Measurements from ENCODE around the gene GSTA2.

GSTA2 gene

DNA sequence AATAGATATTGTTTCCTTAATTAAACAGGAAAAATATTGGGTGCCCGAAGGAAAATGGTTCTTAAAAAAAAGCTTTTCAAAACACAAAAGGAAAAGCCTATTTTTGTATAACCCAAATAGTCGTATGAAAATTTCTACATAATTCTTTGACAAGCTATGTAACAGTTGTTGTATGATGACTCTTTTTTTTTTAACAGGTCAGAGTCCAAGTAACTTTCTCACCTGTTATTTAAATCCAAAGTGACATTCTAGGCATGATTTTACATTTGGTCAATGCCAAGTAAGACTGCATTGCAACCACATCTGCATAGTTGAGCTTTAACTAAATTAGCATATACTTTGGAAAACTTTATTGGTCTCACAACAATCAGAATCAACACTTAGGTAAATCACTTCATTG lies 24.1 kb downstream of the GSTA2 start:
- no peaks in the 10 kb centered on the region for H3K79me1 ChIP-seq (ENCODE audit: low read length)
- no peak overlapping the region for H3K14ac ChIP-seq (ENCODE audit: low read length)
- no CpG with 5 or more reads among the region's 2 CpGs for WGBS (ENCODE audit: extremely low coverage, insufficient coverage, insufficient read length)
- H3K9ac ChIP-seq (ENCODE audit: low read length), result no peak overlapping the region
- H3K4ac ChIP-seq (ENCODE audit: low read depth, low read length), result no peak overlapping the region
- H3K36me3 ChIP-seq (ENCODE audit: control insufficient read depth in 1 of 2, insufficient read depth in 2 of 2, low read length in 2 of 2), result no peaks in the 10 kb centered on the region
- no peaks in the 10 kb centered on the region for H3K4me1 ChIP-seq (ENCODE audit: control insufficient read depth in 1 of 2, insufficient read depth in 2 of 2, low read length in 2 of 2)
- no peak overlapping the region for H4K12ac ChIP-seq (ENCODE audit: low read depth, low read length)
- no peak overlapping the region for H2BK12ac ChIP-seq (ENCODE audit: low read length)
- no peak overlapping the region for H3K23ac ChIP-seq (ENCODE audit: low read length)
- H3K27ac ChIP-seq (ENCODE audit: low read depth, low read length), result no peak overlapping the region
- no peak overlapping the region for H3K18ac ChIP-seq (ENCODE audit: low read length)
- no peak overlapping the region for H2AK5ac ChIP-seq (ENCODE audit: low read length)
- no peak overlapping the region for H4K91ac ChIP-seq (ENCODE audit: low read depth, low read length)
- no peak for DNase-seq
- H3K4me3 ChIP-seq (ENCODE audit: low read depth, low read length), result no peak overlapping the region
- H2AFZ ChIP-seq (ENCODE audit: insufficient read depth, low read length, poor library complexity), result no peak overlapping the region
- no peaks in the 10 kb centered on the region for H3K79me2 ChIP-seq (ENCODE audit: control insufficient read depth, insufficient read depth, low read length, poor library complexity)
- H2BK5ac ChIP-seq (ENCODE audit: low read depth, low read length, poor library complexity), result no peak overlapping the region
- H2BK120ac ChIP-seq (ENCODE audit: insufficient read depth, low read length, poor library complexity), result no peak overlapping the region
- H4K8ac ChIP-seq (ENCODE audit: low read depth, low read length), result no peak overlapping the region
- no peaks in the 10 kb centered on the region for H3K27me3 ChIP-seq (ENCODE audit: insufficient read depth, low read length)
- H3K9me3 ChIP-seq (ENCODE audit: insufficient read depth, low read depth, low read length), result no peaks in the 10 kb centered on the region
- H3K4me2 ChIP-seq (ENCODE audit: low read length), result no peak overlapping the region

DNA sequence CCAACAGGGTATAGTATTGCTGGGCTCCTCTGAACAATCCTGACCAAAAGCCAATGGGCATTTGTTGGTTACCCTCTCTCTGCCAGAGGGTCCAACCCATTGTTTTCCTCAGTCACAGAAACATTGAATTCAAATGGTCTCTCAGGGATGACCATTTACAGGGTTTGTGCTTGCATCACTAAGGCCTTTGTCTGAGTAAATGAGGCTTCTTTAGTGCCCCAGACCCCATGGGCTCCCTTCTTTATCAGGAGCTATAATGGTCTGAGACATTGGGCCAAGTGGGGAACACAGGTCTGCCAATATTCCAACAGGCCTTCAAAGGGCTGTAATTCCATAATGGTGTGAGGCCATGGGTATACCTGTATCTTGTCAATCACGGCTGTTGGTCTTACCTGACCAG lies 27.1 kb downstream of the GSTA2 start:
- no CpG with 5 or more reads among the region's 1 CpG for WGBS (ENCODE audit: extremely low coverage, insufficient coverage, insufficient read length)

DNA sequence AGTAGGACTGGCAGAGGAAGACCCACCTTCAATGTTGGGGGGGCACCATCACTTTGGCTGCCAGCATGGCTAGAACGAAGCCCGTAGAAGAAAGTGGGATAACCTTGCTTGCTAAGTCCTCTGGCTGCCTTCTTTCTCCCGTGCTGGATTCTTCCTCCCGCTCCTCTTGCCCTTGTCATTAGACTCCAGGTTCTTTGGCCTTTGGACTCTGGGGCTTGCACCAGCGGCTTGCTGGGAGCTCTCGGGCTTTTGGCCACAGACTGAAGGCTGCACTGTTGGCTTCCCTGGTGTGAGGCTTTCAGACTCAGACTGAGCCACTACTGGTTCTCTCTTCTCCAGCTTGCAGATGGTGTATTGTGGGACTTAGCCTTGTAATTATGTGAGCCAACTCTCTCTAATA lies 28.2 kb downstream of the GSTA2 start:
- H3K23ac ChIP-seq (ENCODE audit: low read length), result no peak overlapping the region
- H3K27ac ChIP-seq (ENCODE audit: low read depth, low read length), result no peak overlapping the region
- no peaks in the 10 kb centered on the region for H3K27me3 ChIP-seq (ENCODE audit: insufficient read depth, low read length)
- H3K4ac ChIP-seq (ENCODE audit: low read depth, low read length), result no peak overlapping the region
- no peak overlapping the region for H3K4me2 ChIP-seq (ENCODE audit: low read length)
- no peak overlapping the region for H3K18ac ChIP-seq (ENCODE audit: low read length)
- no peaks in the 10 kb centered on the region for H3K79me1 ChIP-seq (ENCODE audit: low read length)
- no peaks in the 10 kb centered on the region for H3K4me1 ChIP-seq (ENCODE audit: control insufficient read depth in 1 of 2, insufficient read depth in 2 of 2, low read length in 2 of 2)
- H3K14ac ChIP-seq (ENCODE audit: low read length), result no peak overlapping the region
- no peak overlapping the region for H3K9ac ChIP-seq (ENCODE audit: low read length)
- no peak for DNase-seq
- no peaks in the 10 kb centered on the region for H3K79me2 ChIP-seq (ENCODE audit: control insufficient read depth, insufficient read depth, low read length, poor library complexity)
- H2BK12ac ChIP-seq (ENCODE audit: low read length), result no peak overlapping the region
- H2AFZ ChIP-seq (ENCODE audit: insufficient read depth, low read length, poor library complexity), result no peak overlapping the region
- H4K12ac ChIP-seq (ENCODE audit: low read depth, low read length), result no peak overlapping the region
- no CpG with 5 or more reads among the region's 6 CpGs for WGBS (ENCODE audit: extremely low coverage, insufficient coverage, insufficient read length)
- no peak overlapping the region for H4K91ac ChIP-seq (ENCODE audit: low read depth, low read length)
- H2BK5ac ChIP-seq (ENCODE audit: low read depth, low read length, poor library complexity), result no peak overlapping the region
- H3K4me3 ChIP-seq (ENCODE audit: low read depth, low read length), result no peak overlapping the region
- no peaks in the 10 kb centered on the region for H3K9me3 ChIP-seq (ENCODE audit: insufficient read depth, low read depth, low read length)
- no peak overlapping the region for H4K8ac ChIP-seq (ENCODE audit: low read depth, low read length)
- H2BK120ac ChIP-seq (ENCODE audit: insufficient read depth, low read length, poor library complexity), result no peak overlapping the region
- no peaks in the 10 kb centered on the region for H3K36me3 ChIP-seq (ENCODE audit: control insufficient read depth in 1 of 2, insufficient read depth in 2 of 2, low read length in 2 of 2)
- no peak overlapping the region for H2AK5ac ChIP-seq (ENCODE audit: low read length)

More for the DNA sequence above, 27.1 kb downstream of the GSTA2 start:
- Histone ChIP-seq H2AFZ (ENCODE audit: insufficient read depth, low read length, poor library complexity) (no peak overlapping the region), H3K9me3 (ENCODE audit: insufficient read depth, low read depth, low read length) (no peaks in the 10 kb centered on the region), H4K8ac (ENCODE audit: low read depth, low read length) (no peak overlapping the region), H3K4ac (ENCODE audit: low read depth, low read length) (no peak overlapping the region), H3K27ac (ENCODE audit: low read depth, low read length) (no peak overlapping the region), H3K4me1 (ENCODE audit: control insufficient read depth in 1 of 2, insufficient read depth in 2 of 2, low read length in 2 of 2) (no peaks in the 10 kb centered on the region), H2BK5ac (ENCODE audit: low read depth, low read length, poor library complexity) (no peak overlapping the region), H3K79me2 (ENCODE audit: control insufficient read depth, insufficient read depth, low read length, poor library complexity) (no peaks in the 10 kb centered on the region), H3K18ac (ENCODE audit: low read length) (no peak overlapping the region), H3K23ac (ENCODE audit: low read length) (no peak overlapping the region), H3K9ac (ENCODE audit: low read length) (no peak overlapping the region), H2BK12ac (ENCODE audit: low read length) (no peak overlapping the region), H3K4me3 (ENCODE audit: low read depth, low read length) (no peak overlapping the region), H4K91ac (ENCODE audit: low read depth, low read length) (no peak overlapping the region), H3K36me3 (ENCODE audit: control insufficient read depth in 1 of 2, insufficient read depth in 2 of 2, low read length in 2 of 2) (no peaks in the 10 kb centered on the region), H3K79me1 (ENCODE audit: low read length) (no peaks in the 10 kb centered on the region), H3K14ac (ENCODE audit: low read length) (no peak overlapping the region), H3K27me3 (ENCODE audit: insufficient read depth, low read length) (no peaks in the 10 kb centered on the region), H3K4me2 (ENCODE audit: low read length) (no peak overlapping the region), H2AK5ac (ENCODE audit: low read length) (no peak overlapping the region), H4K12ac (ENCODE audit: low read depth, low read length) (no peak overlapping the region), H2BK120ac (ENCODE audit: insufficient read depth, low read length, poor library complexity) (no peak overlapping the region)
- no peak for DNase-seq

- Histone ChIP-seq H3K27me3 (ENCODE audit: insufficient read depth, low read length) (no peaks in the 10 kb centered on the region), H3K79me2 (ENCODE audit: control insufficient read depth, insufficient read depth, low read length, poor library complexity) (no peaks in the 10 kb centered on the region), H3K18ac (ENCODE audit: low read length) (no peak overlapping the region), H4K12ac (ENCODE audit: low read depth, low read length) (no peak overlapping the region), H2AK5ac (ENCODE audit: low read length) (no peak overlapping the region), H3K79me1 (ENCODE audit: low read length) (no peaks in the 10 kb centered on the region), H3K4ac (ENCODE audit: low read depth, low read length) (no peak overlapping the region), H3K4me1 (ENCODE audit: control insufficient read depth in 1 of 2, insufficient read depth in 2 of 2, low read length in 2 of 2) (no peaks in the 10 kb centered on the region), H3K27ac (ENCODE audit: low read depth, low read length) (no peak overlapping the region), H2BK5ac (ENCODE audit: low read depth, low read length, poor library complexity) (no peak overlapping the region), H3K9me3 (ENCODE audit: insufficient read depth, low read depth, low read length) (no peaks in the 10 kb centered on the region), H3K36me3 (ENCODE audit: control insufficient read depth in 1 of 2, insufficient read depth in 2 of 2, low read length in 2 of 2) (no peaks in the 10 kb centered on the region), H3K23ac (ENCODE audit: low read length) (no peak overlapping the region), H2BK12ac (ENCODE audit: low read length) (no peak overlapping the region), H2AFZ (ENCODE audit: insufficient read depth, low read length, poor library complexity) (no peak overlapping the region), H3K14ac (ENCODE audit: low read length) (no peak overlapping the region), H4K91ac (ENCODE audit: low read depth, low read length) (no peak overlapping the region), H3K9ac (ENCODE audit: low read length) (no peak overlapping the region), H4K8ac (ENCODE audit: low read depth, low read length) (no peak overlapping the region), H2BK120ac (ENCODE audit: insufficient read depth, low read length, poor library complexity) (no peak overlapping the region), H3K4me3 (ENCODE audit: low read depth, low read length) (no peak overlapping the region), H3K4me2 (ENCODE audit: low read length) (no peak overlapping the region)
- no CpG with 5 or more reads among the region's 3 CpGs for WGBS (ENCODE audit: extremely low coverage, insufficient coverage, insufficient read length)
- no peak for DNase-seq
Observed at GRCh38 chr6:52734072-52734471, 29.2 kb downstream of the GSTA2 start.
